ENCODE results near the gene SMAD6.

DNA sequence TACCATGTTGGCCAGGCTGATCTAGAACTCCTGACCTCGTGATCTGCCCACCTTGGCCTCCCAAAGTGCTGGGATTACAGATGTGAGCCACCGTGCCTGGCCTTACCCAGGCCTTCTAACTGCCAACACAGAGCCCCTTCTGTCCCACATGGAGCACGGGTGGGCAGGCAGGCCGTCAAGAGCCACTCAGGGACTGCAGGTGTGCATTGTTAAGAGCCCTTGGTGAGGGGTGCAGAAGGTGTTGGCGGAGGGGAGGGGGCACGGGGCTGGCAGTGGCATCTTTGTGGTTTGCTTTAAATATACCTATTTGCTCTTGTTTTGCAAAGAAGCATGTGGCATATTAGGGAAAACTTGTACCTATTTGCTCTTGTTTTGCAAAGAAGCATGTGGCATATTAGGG lies 37.3 kb downstream of the SMAD6 start:
- no peak for TF ChIP-seq EZH2phosphoT487 (IDR thresholded peaks at IDR 0.05; ENCODE audit: borderline replicate concordance, low read length)
- TF ChIP-seq CTCF (conservative IDR thresholded peaks at IDR 0.05; ENCODE audit: low read depth, low read length): no peak
